ENCODE results near the gene AKR1C4.

The AKR1C4 gene

GRCh38 chr10:5188358-5188757 lies 8.3 kb upstream of the AKR1C4 start:
- ChIA-PET POLR2A (no interaction called here), CTCF (no interaction called here)
- no peak overlapping the region for H3K27ac ChIP-seq (ENCODE audit: extremely low read depth, low read depth, low read length)
- H3K36me3 ChIP-seq (ENCODE audit: control insufficient read depth in 2 of 2, insufficient read depth in 1 of 2, low read length in 2 of 2) = no peaks in the 10 kb centered on the region
- H3K4me1 ChIP-seq (ENCODE audit: control insufficient read depth, insufficient read depth, low read length) = no peaks in the 10 kb centered on the region
- H3K4me3 ChIP-seq (ENCODE audit: low read depth, low read length) = no peak overlapping the region
- TF ChIP-seq ZNF830 (tag by site-specific recombination; IDR thresholded peaks at IDR 0.05; ENCODE audit: low read depth) (no peak), ZNF169 (tag by site-specific recombination; IDR thresholded peaks at IDR 0.05) (no peak), WT1 (tag by site-specific recombination; IDR thresholded peaks at IDR 0.05) (no peak), ZNF560 (tag by site-specific recombination; IDR thresholded peaks at IDR 0.05; ENCODE audit: borderline replicate concordance) (no peak), ZNF521 (tag by site-specific recombination; IDR thresholded peaks at IDR 0.05) (no peak), ZNF792 (tag by site-specific recombination; IDR thresholded peaks at IDR 0.05) (no peak), INSM2 (tag by site-specific recombination; IDR thresholded peaks at IDR 0.05) (no peak), KLF8 (tag by site-specific recombination; IDR thresholded peaks at IDR 0.05) (no peak)
- no peaks in the 10 kb centered on the region for H3K9me3 ChIP-seq (ENCODE audit: control insufficient read depth, insufficient read depth, low read depth, low read length)

- Histone ChIP-seq H3K4me1 (ENCODE audit: control insufficient read depth, insufficient read depth, low read length) (no peaks in the 10 kb centered on the region), H3K9me3 (ENCODE audit: control insufficient read depth, insufficient read depth, low read depth, low read length) (no peaks in the 10 kb centered on the region), H3K27ac (ENCODE audit: extremely low read depth, low read depth, low read length) (no peak overlapping the region), H3K4me3 (ENCODE audit: low read depth, low read length) (no peak overlapping the region), H3K36me3 (ENCODE audit: control insufficient read depth in 2 of 2, insufficient read depth in 1 of 2, low read length in 2 of 2) (no peaks in the 10 kb centered on the region)
- CTCF ChIA-PET = no interaction called here
- TF ChIP-seq ZNF596 (tag by site-specific recombination; IDR thresholded peaks at IDR 0.05) (no peak), HOXC10 (CRISPR knock-in tag; IDR thresholded peaks at IDR 0.05) (no peak), ZNF155 (tag by site-specific recombination; IDR thresholded peaks at IDR 0.05) (no peak), ZNF660 (tag by site-specific recombination; IDR thresholded peaks at IDR 0.05) (no peak), ZNF211 (tag by site-specific recombination; IDR thresholded peaks at IDR 0.05; ENCODE audit: low read depth) (no peak), GLI4 (tag by site-specific recombination; IDR thresholded peaks at IDR 0.05) (no peak)
- POLR2A ChIA-PET = no interaction called here
Observed at GRCh38 chr10:5194431-5194830, 2.2 kb upstream of the AKR1C4 start.

GRCh38 chr10:5195727-5196374 lies 786 bp upstream of the AKR1C4 start:
- Histone ChIP-seq H3K4me3 (ENCODE audit: low read depth, low read length) (no peak overlapping the region), H3K36me3 (ENCODE audit: control insufficient read depth in 2 of 2, insufficient read depth in 1 of 2, low read length in 2 of 2) (no peaks in the 10 kb centered on the region), H3K4me1 (ENCODE audit: control insufficient read depth, insufficient read depth, low read length) (no peaks in the 10 kb centered on the region), H3K9me3 (ENCODE audit: control insufficient read depth, insufficient read depth, low read depth, low read length) (no peaks in the 10 kb centered on the region), H3K27ac (ENCODE audit: extremely low read depth, low read depth, low read length) (no peak overlapping the region)
- ChIA-PET POLR2A (no interaction called here), CTCF (no interaction called here)
- TF ChIP-seq ZNF747 (tag by site-specific recombination; IDR thresholded peaks at IDR 0.05) = no peak
- TF ChIP-seq SP3 (tag by site-specific recombination; IDR thresholded peaks at IDR 0.05) = no peak
- no peak for TF ChIP-seq REST (tag by site-specific recombination; IDR thresholded peaks at IDR 0.05)
- no peak for TF ChIP-seq ZNF560 (tag by site-specific recombination; IDR thresholded peaks at IDR 0.05; ENCODE audit: borderline replicate concordance)
- no peak for TF ChIP-seq ZNF132 (tag by site-specific recombination; IDR thresholded peaks at IDR 0.05; ENCODE audit: borderline replicate concordance)
